Measurements from ENCODE around the gene LRRC2.

Gene LRRC2

DNA sequence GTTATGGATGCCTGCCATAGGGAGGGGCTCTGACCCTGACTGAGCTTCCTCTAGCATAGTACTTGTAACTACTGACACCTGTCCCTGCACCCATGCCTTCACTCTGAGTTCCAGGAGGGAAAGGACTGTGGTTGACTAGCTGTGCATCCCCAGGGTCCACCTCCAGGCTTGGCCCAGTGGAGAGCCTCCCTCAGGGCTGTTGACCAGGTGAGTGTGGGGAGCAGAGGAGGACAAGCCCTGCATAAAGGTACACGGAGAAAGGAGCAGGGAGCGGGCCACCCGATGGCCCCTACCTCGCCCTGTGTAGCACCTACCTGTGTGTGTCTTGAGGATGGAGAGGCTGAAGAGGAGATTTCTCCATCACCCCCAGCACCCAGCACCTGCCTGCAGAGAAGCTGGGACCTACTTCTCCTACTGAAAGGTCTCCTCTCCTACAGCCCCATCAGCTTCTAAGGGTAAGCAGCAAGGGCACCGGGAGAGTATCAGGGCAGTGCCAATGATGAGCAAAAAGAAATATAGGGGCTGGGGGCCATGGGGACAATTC, 94.7 kb downstream of the LRRC2 start:
- no peaks in the 10 kb centered on the region for H4K20me1 ChIP-seq (ENCODE audit: insufficient read depth, low read length)
- H3F3A ChIP-seq (ENCODE audit: insufficient read depth, low read length): no peaks in the 10 kb centered on the region
- no peaks in the 10 kb centered on the region for H3K9me2 ChIP-seq (replicated peaks; ENCODE audit: insufficient read depth, low read length)
- H3K27ac ChIP-seq (ENCODE audit: low read length): no peak overlapping the region
- TF ChIP-seq, protein P1, sequence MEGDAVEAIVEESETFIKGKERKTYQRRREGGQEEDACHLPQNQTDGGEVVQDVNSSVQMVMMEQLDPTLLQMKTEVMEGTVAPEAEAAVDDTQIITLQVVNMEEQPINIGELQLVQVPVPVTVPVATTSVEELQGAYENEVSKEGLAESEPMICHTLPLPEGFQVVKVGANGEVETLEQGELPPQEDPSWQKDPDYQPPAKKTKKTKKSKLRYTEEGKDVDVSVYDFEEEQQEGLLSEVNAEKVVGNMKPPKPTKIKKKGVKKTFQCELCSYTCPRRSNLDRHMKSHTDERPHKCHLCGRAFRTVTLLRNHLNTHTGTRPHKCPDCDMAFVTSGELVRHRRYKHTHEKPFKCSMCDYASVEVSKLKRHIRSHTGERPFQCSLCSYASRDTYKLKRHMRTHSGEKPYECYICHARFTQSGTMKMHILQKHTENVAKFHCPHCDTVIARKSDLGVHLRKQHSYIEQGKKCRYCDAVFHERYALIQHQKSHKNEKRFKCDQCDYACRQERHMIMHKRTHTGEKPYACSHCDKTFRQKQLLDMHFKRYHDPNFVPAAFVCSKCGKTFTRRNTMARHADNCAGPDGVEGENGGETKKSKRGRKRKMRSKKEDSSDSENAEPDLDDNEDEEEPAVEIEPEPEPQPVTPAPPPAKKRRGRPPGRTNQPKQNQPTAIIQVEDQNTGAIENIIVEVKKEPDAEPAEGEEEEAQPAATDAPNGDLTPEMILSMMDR (IDR thresholded peaks at IDR 0.05; ENCODE audit: low read length): no peak
- no peak for TF ChIP-seq EZH2phosphoT487 (IDR thresholded peaks at IDR 0.05; ENCODE audit: low read length)
- H3K4me2 ChIP-seq (ENCODE audit: low read depth, low read length): no peak overlapping the region
- no peak overlapping the region for H3K9ac ChIP-seq (ENCODE audit: low read length)
- no peaks in the 10 kb centered on the region for H3K4me1 ChIP-seq (ENCODE audit: low read length)
- H3K9me3 ChIP-seq (replicated peaks; ENCODE audit: insufficient read depth, low read length): no peaks in the 10 kb centered on the region
- no peaks in the 10 kb centered on the region for H3K27me3 ChIP-seq (replicated peaks; ENCODE audit: insufficient read depth, low read length)
- no peaks in the 10 kb centered on the region for H3K79me2 ChIP-seq (ENCODE audit: low read length)
- no peak overlapping the region for H3K4me3 ChIP-seq (ENCODE audit: low read length)
- H2AFZ ChIP-seq (ENCODE audit: low read length): no peak overlapping the region
- no peaks in the 10 kb centered on the region for H3K36me3 ChIP-seq (replicated peaks; ENCODE audit: insufficient read depth, low read length)
- DNase-seq: no peak

DNA sequence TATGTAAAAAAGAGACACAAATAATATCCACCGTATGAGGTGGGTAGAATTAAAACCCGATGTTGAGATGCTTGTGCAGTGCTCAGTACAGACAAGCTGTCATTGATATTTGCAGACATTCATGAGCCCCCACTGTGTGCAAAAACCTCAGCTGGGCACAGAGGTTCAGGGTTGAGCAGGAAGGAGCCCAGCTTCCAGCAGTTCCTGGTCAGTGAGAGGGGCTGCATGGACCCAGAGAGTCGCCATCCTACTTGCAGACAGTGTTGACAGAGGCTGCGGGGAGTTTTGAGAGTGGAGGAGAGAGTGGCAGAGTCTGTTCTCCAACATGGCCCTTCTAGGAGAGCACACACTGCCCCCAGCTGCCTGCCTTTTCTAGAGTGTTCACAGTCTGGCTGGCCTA, 95.3 kb downstream of the LRRC2 start:
- Histone ChIP-seq H3K27ac (ENCODE audit: low read length) (no peak overlapping the region), H3K79me2 (ENCODE audit: low read length) (no peaks in the 10 kb centered on the region), H3K4me2 (ENCODE audit: low read depth, low read length) (no peak overlapping the region), H2AFZ (ENCODE audit: low read length) (no peak overlapping the region), H3K9ac (ENCODE audit: low read length) (no peak overlapping the region), H3K4me3 (ENCODE audit: low read length) (no peak overlapping the region), H3K36me3 (replicated peaks; ENCODE audit: insufficient read depth, low read length) (no peaks in the 10 kb centered on the region), H3K4me1 (ENCODE audit: low read length) (no peaks in the 10 kb centered on the region), H4K20me1 (ENCODE audit: insufficient read depth, low read length) (no peaks in the 10 kb centered on the region), H3F3A (ENCODE audit: insufficient read depth, low read length) (no peaks in the 10 kb centered on the region), H3K9me2 (replicated peaks; ENCODE audit: insufficient read depth, low read length) (no peaks in the 10 kb centered on the region), H3K27me3 (replicated peaks; ENCODE audit: insufficient read depth, low read length) (no peaks in the 10 kb centered on the region), H3K9me3 (replicated peaks; ENCODE audit: insufficient read depth, low read length) (no peaks in the 10 kb centered on the region)
- no peak for DNase-seq
- TF ChIP-seq EZH2 (optimal IDR thresholded peaks at IDR 0.05; ENCODE audit: low read depth, low read length): no peak
- TF ChIP-seq, protein P1 (IDR thresholded peaks at IDR 0.05; ENCODE audit: low read length): no peak
- TF ChIP-seq EZH2phosphoT487 (IDR thresholded peaks at IDR 0.05; ENCODE audit: low read length): no peak

DNA sequence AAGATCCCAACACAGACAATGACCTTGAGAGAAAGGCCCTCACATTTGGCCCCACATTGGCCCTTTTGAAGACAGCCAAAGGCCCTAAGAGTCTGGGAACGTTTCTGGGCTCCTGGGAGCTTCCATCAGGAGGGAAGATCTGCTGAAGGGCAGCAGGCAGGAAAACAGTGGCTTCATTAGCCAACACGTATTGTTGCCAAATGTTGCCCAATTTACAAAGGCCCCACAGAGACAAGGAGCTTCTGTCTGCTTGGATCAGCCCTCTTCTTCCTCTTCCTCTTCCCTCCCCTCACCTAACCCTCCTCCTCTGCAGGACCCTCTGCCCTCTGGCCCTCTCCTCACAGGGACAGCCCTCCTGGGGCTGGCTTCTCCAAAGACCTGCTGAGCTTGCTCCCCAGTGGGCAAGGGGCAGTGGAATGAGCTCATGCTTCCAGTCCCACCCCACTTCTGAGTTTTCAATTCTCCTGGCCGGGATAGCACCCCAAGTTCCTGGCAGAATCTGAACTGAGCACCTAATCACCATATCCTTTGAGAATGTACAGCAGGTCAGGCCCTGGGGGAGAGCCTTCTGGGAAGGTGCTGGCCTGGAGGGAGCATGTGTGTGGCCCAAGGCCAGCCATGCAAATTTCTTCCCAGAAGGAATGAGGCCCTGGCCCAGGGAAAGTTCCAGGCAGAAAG, 96.3 kb downstream of the LRRC2 start:
- Histone ChIP-seq H3K4me3 (ENCODE audit: low read length) (no peak overlapping the region), H3F3A (ENCODE audit: insufficient read depth, low read length) (no peaks in the 10 kb centered on the region), H3K9me2 (replicated peaks; ENCODE audit: insufficient read depth, low read length) (no peaks in the 10 kb centered on the region), H3K27me3 (replicated peaks; ENCODE audit: insufficient read depth, low read length) (no peaks in the 10 kb centered on the region), H3K4me2 (ENCODE audit: low read depth, low read length) (no peak overlapping the region), H3K4me1 (ENCODE audit: low read length) (no peaks in the 10 kb centered on the region), H3K79me2 (ENCODE audit: low read length) (no peaks in the 10 kb centered on the region), H3K27ac (ENCODE audit: low read length) (no peak overlapping the region), H4K20me1 (ENCODE audit: insufficient read depth, low read length) (no peaks in the 10 kb centered on the region), H3K9ac (ENCODE audit: low read length) (no peak overlapping the region), H2AFZ (ENCODE audit: low read length) (no peak overlapping the region), H3K36me3 (replicated peaks; ENCODE audit: insufficient read depth, low read length) (no peaks in the 10 kb centered on the region), H3K9me3 (replicated peaks; ENCODE audit: insufficient read depth, low read length) (no peaks in the 10 kb centered on the region)
- no peak for DNase-seq
- TF ChIP-seq, protein P1 (IDR thresholded peaks at IDR 0.05; ENCODE audit: low read length): no peak
- TF ChIP-seq EZH2 (optimal IDR thresholded peaks at IDR 0.05; ENCODE audit: low read depth, low read length) (no peak), EZH2phosphoT487 (IDR thresholded peaks at IDR 0.05; ENCODE audit: low read length) (no peak)
